ENCODE results near the gene PLA2G6. TPM values are rescaled to one million over a fixed set of nuclear protein-coding genes. Genes with fewer than 3 reads are reported as not detected.

Gene PLA2G6
- total RNA-seq, 1 experiment from 2014 or later, result 16.2 TPM

DNA sequence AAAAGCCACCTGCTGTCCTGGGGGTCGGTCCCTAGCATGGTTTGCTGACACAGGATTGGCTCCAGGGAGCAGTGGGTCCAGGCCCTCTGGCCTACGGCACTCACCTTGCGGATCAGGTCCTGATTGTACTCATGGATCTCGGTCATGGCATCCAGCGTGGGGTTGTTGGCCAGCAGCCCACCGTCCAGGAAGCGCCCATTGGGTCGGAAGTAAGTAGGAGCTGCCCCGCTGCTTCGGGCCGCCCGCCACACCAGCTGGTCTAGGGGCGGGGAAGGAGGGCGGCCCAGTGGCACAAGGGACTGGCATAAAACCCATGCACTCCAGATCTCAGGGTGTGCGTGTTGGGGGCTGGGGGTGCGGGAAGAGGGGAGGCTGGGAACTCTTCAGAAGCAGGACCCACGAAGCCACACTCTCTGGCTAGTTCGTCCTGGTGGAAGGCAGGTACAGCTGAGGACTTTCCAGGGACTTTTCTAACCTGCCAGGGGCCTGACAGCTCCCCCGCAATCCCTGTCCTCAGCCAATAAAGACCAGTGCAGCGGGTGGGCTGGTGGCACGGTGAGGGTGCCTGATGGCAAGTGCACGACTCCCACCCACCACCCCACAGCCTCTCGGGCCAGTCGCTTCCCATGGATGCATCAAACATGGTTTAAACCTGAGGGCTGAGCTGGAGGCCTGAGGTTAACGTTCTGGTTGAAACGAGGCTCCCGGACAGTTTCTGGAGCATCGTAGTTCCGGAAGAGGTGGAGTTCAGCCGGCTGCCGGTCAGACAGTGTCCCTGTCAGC is 66.0 kb downstream of the PLA2G6 start:
- H3K27me3 ChIP-seq (ENCODE audit: control insufficient read depth, insufficient read depth, low read length), result no peaks in the 10 kb centered on the region
- no peaks in the 10 kb centered on the region for H3K36me3 ChIP-seq (ENCODE audit: control insufficient read depth, insufficient read depth, low read length)
- in situ Hi-C loops (cut with HindIII; ENCODE audit: low pct_unique_long_range_greater_than_20kb, low sequenced_read_pairs), result no loop called here
- no peak overlapping the region for H3K4me3 ChIP-seq (ENCODE audit: low read depth in 2 of 2, low read length in 2 of 2)
- no TSS peak for BruUV-seq (replicated peaks)
- CTCF ChIA-PET, result no interaction called here
- TF ChIP-seq POLR2AphosphoS5 (IDR thresholded peaks at IDR 0.05; ENCODE audit: low read depth, low read length) (no peak), TCF7L2 (IDR thresholded peaks at IDR 0.05; ENCODE audit: low read depth, low read length) (no peak), SIN3A (IDR thresholded peaks at IDR 0.05; ENCODE audit: borderline replicate concordance, insufficient read depth, low read depth, low read length) (no peak)
- TF ChIP-seq, protein P1, sequence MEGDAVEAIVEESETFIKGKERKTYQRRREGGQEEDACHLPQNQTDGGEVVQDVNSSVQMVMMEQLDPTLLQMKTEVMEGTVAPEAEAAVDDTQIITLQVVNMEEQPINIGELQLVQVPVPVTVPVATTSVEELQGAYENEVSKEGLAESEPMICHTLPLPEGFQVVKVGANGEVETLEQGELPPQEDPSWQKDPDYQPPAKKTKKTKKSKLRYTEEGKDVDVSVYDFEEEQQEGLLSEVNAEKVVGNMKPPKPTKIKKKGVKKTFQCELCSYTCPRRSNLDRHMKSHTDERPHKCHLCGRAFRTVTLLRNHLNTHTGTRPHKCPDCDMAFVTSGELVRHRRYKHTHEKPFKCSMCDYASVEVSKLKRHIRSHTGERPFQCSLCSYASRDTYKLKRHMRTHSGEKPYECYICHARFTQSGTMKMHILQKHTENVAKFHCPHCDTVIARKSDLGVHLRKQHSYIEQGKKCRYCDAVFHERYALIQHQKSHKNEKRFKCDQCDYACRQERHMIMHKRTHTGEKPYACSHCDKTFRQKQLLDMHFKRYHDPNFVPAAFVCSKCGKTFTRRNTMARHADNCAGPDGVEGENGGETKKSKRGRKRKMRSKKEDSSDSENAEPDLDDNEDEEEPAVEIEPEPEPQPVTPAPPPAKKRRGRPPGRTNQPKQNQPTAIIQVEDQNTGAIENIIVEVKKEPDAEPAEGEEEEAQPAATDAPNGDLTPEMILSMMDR (IDR thresholded peaks at IDR 0.05), result no peak
- TF ChIP-seq, protein P2, sequence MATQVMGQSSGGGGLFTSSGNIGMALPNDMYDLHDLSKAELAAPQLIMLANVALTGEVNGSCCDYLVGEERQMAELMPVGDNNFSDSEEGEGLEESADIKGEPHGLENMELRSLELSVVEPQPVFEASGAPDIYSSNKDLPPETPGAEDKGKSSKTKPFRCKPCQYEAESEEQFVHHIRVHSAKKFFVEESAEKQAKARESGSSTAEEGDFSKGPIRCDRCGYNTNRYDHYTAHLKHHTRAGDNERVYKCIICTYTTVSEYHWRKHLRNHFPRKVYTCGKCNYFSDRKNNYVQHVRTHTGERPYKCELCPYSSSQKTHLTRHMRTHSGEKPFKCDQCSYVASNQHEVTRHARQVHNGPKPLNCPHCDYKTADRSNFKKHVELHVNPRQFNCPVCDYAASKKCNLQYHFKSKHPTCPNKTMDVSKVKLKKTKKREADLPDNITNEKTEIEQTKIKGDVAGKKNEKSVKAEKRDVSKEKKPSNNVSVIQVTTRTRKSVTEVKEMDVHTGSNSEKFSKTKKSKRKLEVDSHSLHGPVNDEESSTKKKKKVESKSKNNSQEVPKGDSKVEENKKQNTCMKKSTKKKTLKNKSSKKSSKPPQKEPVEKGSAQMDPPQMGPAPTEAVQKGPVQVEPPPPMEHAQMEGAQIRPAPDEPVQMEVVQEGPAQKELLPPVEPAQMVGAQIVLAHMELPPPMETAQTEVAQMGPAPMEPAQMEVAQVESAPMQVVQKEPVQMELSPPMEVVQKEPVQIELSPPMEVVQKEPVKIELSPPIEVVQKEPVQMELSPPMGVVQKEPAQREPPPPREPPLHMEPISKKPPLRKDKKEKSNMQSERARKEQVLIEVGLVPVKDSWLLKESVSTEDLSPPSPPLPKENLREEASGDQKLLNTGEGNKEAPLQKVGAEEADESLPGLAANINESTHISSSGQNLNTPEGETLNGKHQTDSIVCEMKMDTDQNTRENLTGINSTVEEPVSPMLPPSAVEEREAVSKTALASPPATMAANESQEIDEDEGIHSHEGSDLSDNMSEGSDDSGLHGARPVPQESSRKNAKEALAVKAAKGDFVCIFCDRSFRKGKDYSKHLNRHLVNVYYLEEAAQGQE (IDR thresholded peaks at IDR 0.05; ENCODE audit: insufficient read depth in 1 of 2, low read depth in 2 of 2, low read length in 1 of 2), result no peak
- intact Hi-C loops (cut with micrococcal nuclease; ENCODE audit: unreplicated experiment), result no loop called here
- no peak for DNase-seq (ENCODE audit: low read depth, low spot score)
- H3K9me3 ChIP-seq (ENCODE audit: control insufficient read depth, insufficient read depth, low read depth, low read length), result no peaks in the 10 kb centered on the region
- no peak overlapping the region for H3K27ac ChIP-seq (ENCODE audit: low read length)
- ATAC-seq, result no peak
- POLR2A ChIA-PET, result no interaction called here
- no peaks in the 10 kb centered on the region for H3K4me1 ChIP-seq (ENCODE audit: control insufficient read depth, insufficient read depth, low read length)

DNA sequence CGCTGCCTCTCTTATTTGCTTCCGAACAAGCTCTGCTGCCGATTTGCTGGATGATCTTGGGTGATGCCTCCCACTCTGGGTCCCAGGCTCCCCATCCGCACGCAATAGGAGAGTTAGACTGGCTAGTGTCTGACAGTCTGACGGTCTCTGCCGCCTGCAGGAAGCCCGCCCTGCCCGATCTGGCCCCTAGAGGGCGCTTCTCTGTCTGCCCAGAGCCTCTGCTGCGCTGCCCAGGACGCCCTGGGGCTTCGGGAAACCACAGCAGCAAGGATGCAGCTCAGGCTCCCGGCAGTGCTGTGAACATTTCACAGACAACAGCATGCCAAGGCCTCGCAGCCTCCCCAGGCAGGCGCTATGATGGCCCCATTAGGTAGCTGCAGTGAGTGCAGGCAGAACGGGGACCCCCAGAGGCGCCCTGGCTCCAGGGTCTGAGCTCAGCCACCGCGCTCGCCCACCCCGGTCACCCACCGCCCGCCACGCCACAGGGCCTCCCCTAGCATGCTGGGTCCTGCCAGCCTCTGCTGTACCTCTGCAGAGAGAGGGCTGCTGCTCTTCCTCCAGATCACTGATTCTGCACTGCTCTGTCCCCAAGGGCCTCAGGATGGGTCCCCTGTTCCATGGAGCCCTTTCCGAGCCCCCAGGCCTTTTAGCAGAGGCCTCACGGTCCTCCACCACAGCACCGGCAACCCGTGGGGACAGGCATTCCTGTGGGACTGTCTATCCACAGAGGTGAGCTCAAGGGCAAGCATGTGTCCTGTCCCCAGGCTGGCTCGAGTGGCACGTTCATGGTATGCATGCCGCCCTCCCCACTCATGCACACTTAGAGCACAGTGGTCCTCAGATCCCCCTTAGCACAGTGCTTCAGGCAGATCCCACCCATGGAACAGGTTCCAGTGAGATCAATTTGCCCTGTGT is 66.9 kb downstream of the PLA2G6 start:
- no peaks in the 10 kb centered on the region for H3K4me1 ChIP-seq (ENCODE audit: control insufficient read depth, insufficient read depth, low read length)
- DNase-seq (ENCODE audit: low read depth, low spot score), result no peak
- intact Hi-C loops (cut with micrococcal nuclease; ENCODE audit: unreplicated experiment) (no loop called here), in situ Hi-C loops (cut with HindIII; ENCODE audit: low pct_unique_long_range_greater_than_20kb, low sequenced_read_pairs) (no loop called here)
- TF ChIP-seq, protein P1 (IDR thresholded peaks at IDR 0.05), result peak; percentile 93
- TF ChIP-seq, protein P2 (IDR thresholded peaks at IDR 0.05; ENCODE audit: insufficient read depth in 1 of 2, low read depth in 2 of 2, low read length in 1 of 2), result no peak
- TF ChIP-seq POLR2AphosphoS5 (IDR thresholded peaks at IDR 0.05; ENCODE audit: low read depth, low read length) (no peak), TCF7L2 (IDR thresholded peaks at IDR 0.05; ENCODE audit: low read depth, low read length) (no peak), SIN3A (IDR thresholded peaks at IDR 0.05; ENCODE audit: borderline replicate concordance, insufficient read depth, low read depth, low read length) (no peak)
- BruUV-seq (replicated peaks), result no TSS peak
- H3K9me3 ChIP-seq (ENCODE audit: control insufficient read depth, insufficient read depth, low read depth, low read length), result no peaks in the 10 kb centered on the region
- H3K27me3 ChIP-seq (ENCODE audit: control insufficient read depth, insufficient read depth, low read length), result no peaks in the 10 kb centered on the region
- no peak overlapping the region for H3K4me3 ChIP-seq (ENCODE audit: low read depth in 2 of 2, low read length in 2 of 2)
- H3K27ac ChIP-seq (ENCODE audit: low read length), result no peak overlapping the region
- CTCF ChIA-PET, result interaction anchor here (0.5 to 1.1 kb wide), 5 partner anchors 11 to 284 kb away, joined by 3 to 8 read pairs (median 3); no protein-coding TSS in a partner anchor
- H3K36me3 ChIP-seq (ENCODE audit: control insufficient read depth, insufficient read depth, low read length), result no peaks in the 10 kb centered on the region
- peak; percentile 97 for ATAC-seq
- POLR2A ChIA-PET, result no interaction called here
